Brain pericyte (primary cell): ENCODE data around the gene UCN3.

Experiments
- DNase-seq: peaks from one replicate; pipeline ENCODE4 v3.0.0-alpha.2; 2012; ENCODE audit warnings: low read depth, low spot score

The UCN3 gene

GRCh38 chr10:5364890-5365338 is at the start of gene UCN3:
UCN3 (plus strand) TSS chr10:5364966; CDS start chr10:5373721, 8,755 bp downstream.
- DNase-seq, result no peak

- no peak for DNase-seq
These were observed 47.1 kb upstream of the UCN3 start for GRCh38 chr10:5317547-5318107.

GRCh38 chr10:5318148-5318547 is 46.6 kb upstream of the UCN3 start:
- DNase-seq, result no peak

- no peak for DNase-seq
These were observed 44.9 kb upstream of the UCN3 start for GRCh38 chr10:5319863-5320262.

GRCh38 chr10:5321273-5321672 is 43.5 kb upstream of the UCN3 start:
- no peak for DNase-seq

- no peak for DNase-seq
These were observed 41.3 kb upstream of the UCN3 start for GRCh38 chr10:5323446-5323845.

- no peak for DNase-seq
These were observed 39.7 kb upstream of the UCN3 start for GRCh38 chr10:5325076-5325475.

GRCh38 chr10:5334196-5334880 is 30.4 kb upstream of the UCN3 start:
- DNase-seq, result no peak

GRCh38 chr10:5338010-5338409 is 26.8 kb upstream of the UCN3 start:
- DNase-seq, result no peak

GRCh38 chr10:5343092-5343491 is 21.7 kb upstream of the UCN3 start:
- no peak for DNase-seq

- DNase-seq, result no peak
These were observed 21.2 kb upstream of the UCN3 start for GRCh38 chr10:5343561-5343960.

GRCh38 chr10:5343979-5344378 is 20.8 kb upstream of the UCN3 start:
- DNase-seq, result no peak

GRCh38 chr10:5344746-5345145 is 20.0 kb upstream of the UCN3 start:
- DNase-seq, result no peak

GRCh38 chr10:5346881-5347280 is 17.9 kb upstream of the UCN3 start:
- DNase-seq, result no peak

GRCh38 chr10:5349362-5349761 is 15.4 kb upstream of the UCN3 start:
- no peak for DNase-seq

GRCh38 chr10:5354068-5354467 is 10.7 kb upstream of the UCN3 start:
- DNase-seq, result no peak

GRCh38 chr10:5355594-5356301 is 9.0 kb upstream of the UCN3 start:
- no peak for DNase-seq

GRCh38 chr10:5356302-5356763 is 8.4 kb upstream of the UCN3 start:
- DNase-seq, result no peak

- no peak for DNase-seq
These were observed 4.3 kb upstream of the UCN3 start for GRCh38 chr10:5360318-5360915.

GRCh38 chr10:5361966-5362365 is 2.8 kb upstream of the UCN3 start:
- no peak for DNase-seq

- DNase-seq, result no peak
These were observed 1.9 kb upstream of the UCN3 start for GRCh38 chr10:5362873-5363272.

- DNase-seq, result no peak
These were observed 392 bp upstream of the UCN3 start for GRCh38 chr10:5364374-5364773.
